ENCODE results near the gene USP25.

- TF ChIP-seq EZH2 (IDR thresholded peaks at IDR 0.05) = no peak
- no peak for TF ChIP-seq POLR2AphosphoS5 (IDR thresholded peaks at IDR 0.05; ENCODE audit: borderline replicate concordance, low read depth, low read length)
Observed at GRCh38 chr21:15754640-15755039, 24.9 kb downstream of the USP25 start.
